Activated CD8-positive, alpha-beta T cell treated with anti-CD3 and anti-CD28 coated beads for 36 hours (primary cell): ENCODE data around the gene STK24. TPM values are rescaled to one million over a fixed set of nuclear protein-coding genes. Genes with fewer than 3 reads are reported as not detected.

Experiments used
- ATAC-seq: fragments of 200-7000 bp; cut with Tn5 transposase; one replicate; pipeline ENCODE4 v1.10.0; 2021; ENCODE audit warnings: mild to moderate bottlenecking, moderate library complexity
- CTCF ChIA-PET: fragments of 350-600 bp; sonication (Branson Sonifier 250); formaldehyde crosslinking; loops from one replicate; lab custom pipeline; 2021; ENCODE audit warnings: antibody characterized with exemption; lab: Charles Lee
- POLR2A ChIA-PET: fragments of 350-600 bp; sonication (Branson Sonifier 250); formaldehyde crosslinking; loops from one replicate; lab custom pipeline; 2021; ENCODE audit warnings: antibody characterized with exemption; lab: Charles Lee
- DNase-seq: peaks from one replicate; pipeline ENCODE4 v3.0.0-alpha.2; 2020
- H3K27ac Mint-ChIP-seq: one replicate; pipeline ENCODE4 v1.8.0; 2021; ENCODE audit warnings: mild to moderate bottlenecking, mixed read lengths
- H3K27me3 Mint-ChIP-seq: one replicate; pipeline ENCODE4 v1.8.0; 2021; ENCODE audit warnings: mixed read lengths
- H3K36me3 Mint-ChIP-seq: one replicate; pipeline ENCODE4 v1.8.0; 2021; ENCODE audit warnings: low read depth, mixed read lengths
- H3K4me1 Mint-ChIP-seq: one replicate; pipeline ENCODE4 v1.8.0; 2021; ENCODE audit warnings: low read depth, mixed read lengths
- H3K4me3 Mint-ChIP-seq: one replicate; pipeline ENCODE4 v1.8.0; 2021; ENCODE audit warnings: mild to moderate bottlenecking, moderate library complexity, mixed read lengths
- H3K9me3 Mint-ChIP-seq: one replicate; pipeline ENCODE4 v1.8.0; 2021; ENCODE audit warnings: mixed read lengths
- CTCF ChIP-seq: fragments of 200-600 bp; IDR thresholded peaks from one replicate; pipeline ENCODE4 v1.8.0; 2022; ENCODE audit warnings: antibody characterized with exemption, mild to moderate bottlenecking
- intact Hi-C: fragments of 100-400 bp; cut with micrococcal nuclease; formaldehyde crosslinking; loops from one replicate; pipeline ENCODE4 v1.10.0; 2022
- total RNA-seq, 2 experiments: library from RNA; stranded (reverse); gene quantifications; one replicate each; pipeline ENCODE4 v1.2.3, GENCODE V29; 2021

Gene STK24
- total RNA-seq, 2 experiments from 2014 or later = 118 TPM

GRCh38 chr13:98442391-98443230, 134.3 kb downstream of the STK24 start:
- DNase-seq (no peak), ATAC-seq (no peak)
- no peak for TF ChIP-seq CTCF
- Mint-ChIP-seq H3K27me3 (no peaks in the 10 kb centered on the region), H3K27ac (no peak overlapping the region), H3K36me3 (no peaks in the 10 kb centered on the region), H3K9me3 (no peaks in the 10 kb centered on the region), H3K4me1 (peaks cover 13% of the 10 kb centered on the region), H3K4me3 (no peak overlapping the region)
- ChIA-PET CTCF (interaction anchor here (2.8 kb wide), 1 partner anchor 211 kb away, joined by 20 read pairs; no protein-coding TSS in a partner anchor), POLR2A (no interaction called here)
- intact Hi-C loops = no loop called here

- ChIA-PET POLR2A (no interaction called here), CTCF (interaction anchor here (0.7 to 2.8 kb wide), 4 partner anchors 37 to 232 kb away, joined by 3 to 20 read pairs (median 4); no protein-coding TSS in a partner anchor)
- DNase-seq (no peak), ATAC-seq (no peak)
- Mint-ChIP-seq H3K36me3 (no peaks in the 10 kb centered on the region), H3K4me1 (peaks cover 12% of the 10 kb centered on the region), H3K27me3 (no peaks in the 10 kb centered on the region), H3K27ac (no peak overlapping the region), H3K4me3 (no peak overlapping the region), H3K9me3 (no peaks in the 10 kb centered on the region)
- no peak for TF ChIP-seq CTCF
- intact Hi-C loops = no loop called here
Observed at GRCh38 chr13:98441056-98441676, 135.7 kb downstream of the STK24 start.

GRCh38 chr13:98440390-98441055, 136.4 kb downstream of the STK24 start:
- intact Hi-C loops = no loop called here
- ChIA-PET POLR2A (interaction anchor here (0.6 kb wide), 1 partner anchor 9 kb away, joined by 3 read pairs; no protein-coding TSS in a partner anchor), CTCF (interaction anchor here (1.1 to 2.8 kb wide), 3 partner anchors 211 to 233 kb away, joined by 3 to 20 read pairs (median 4); no protein-coding TSS in a partner anchor)
- ATAC-seq (no peak), DNase-seq (no peak)
- no peaks in the 10 kb centered on the region for H3K36me3 Mint-ChIP-seq
- H3K27me3 Mint-ChIP-seq = no peaks in the 10 kb centered on the region
- no peak for TF ChIP-seq CTCF
- H3K4me3 Mint-ChIP-seq = no peak overlapping the region
- no peak overlapping the region for H3K27ac Mint-ChIP-seq
- no peaks in the 10 kb centered on the region for H3K9me3 Mint-ChIP-seq
- H3K4me1 Mint-ChIP-seq = peaks cover 6% of the 10 kb centered on the region

GRCh38 chr13:98439896-98440295, 137.0 kb downstream of the STK24 start:
- no peaks in the 10 kb centered on the region for H3K27me3 Mint-ChIP-seq
- ATAC-seq = no peak
- DNase-seq = no peak
- no peak overlapping the region for H3K27ac Mint-ChIP-seq
- POLR2A ChIA-PET = no interaction called here
- no peak for TF ChIP-seq CTCF
- no peaks in the 10 kb centered on the region for H3K36me3 Mint-ChIP-seq
- intact Hi-C loops = no loop called here
- CTCF ChIA-PET = interaction anchor here (0.6 to 2.8 kb wide), 4 partner anchors 213 to 233 kb away, joined by 3 to 20 read pairs (median 4); no protein-coding TSS in a partner anchor
- no peak overlapping the region for H3K4me3 Mint-ChIP-seq
- H3K9me3 Mint-ChIP-seq = no peaks in the 10 kb centered on the region
- H3K4me1 Mint-ChIP-seq = peaks cover under 1% of the 10 kb centered on the region
